Right cardiac atrium (tissue), 5 donors: ENCODE data around the gene NEK8. TPM values are rescaled to one million over a fixed set of nuclear protein-coding genes. Genes with fewer than 3 reads are reported as not detected.
A peak's percentile ranks its signal among the peaks of the same experiment; 100 is the strongest.

Experiments used
- ATAC-seq, 2 donors: fragments of 200-7000 bp; cut with Tn5 transposase; one replicate each; pipeline versions ENCODE4 v1.8.0 to v1.9.1; 2020; ENCODE audit warnings: moderate library complexity in 2 of 2, mild to moderate bottlenecking in 1 of 2
- DNase-seq, 3 donors: peaks; one replicate each; pipeline ENCODE4 v3.0.0-alpha.2; 2020
- H3K27ac ChIP-seq: one replicate; pipeline ENCODE4 v1.5.1; 2013; ENCODE audit warnings: mild to moderate bottlenecking, low read length, control low read depth, moderate library complexity
- H3K27me3 ChIP-seq: one replicate; pipeline ENCODE4 v1.6.1; 2013; ENCODE audit not compliant: control insufficient read depth, insufficient read depth
- H3K4me1 ChIP-seq: one replicate; pipeline ENCODE4 v1.6.1; 2013; ENCODE audit warnings: low read length; ENCODE audit not compliant: control insufficient read depth, insufficient read depth
- H3K4me3 ChIP-seq: one replicate; pipeline ENCODE4 v1.5.1; 2013; ENCODE audit warnings: low read length, control low read depth
- H3K9me3 ChIP-seq: one replicate; pipeline ENCODE4 v1.6.1; 2013; ENCODE audit warnings: low read length; ENCODE audit not compliant: control insufficient read depth
- WGBS: extraction: QIAGEN DNeasy Blood & Tissue Kit; methylation state at CpG from one replicate; pipeline ENCODE4 v1.1.7; 2013; 5-methylcytosine and 5-hydroxymethylcytosine counted together
- intact Hi-C, 4 donors: fragments of 100-400 bp; cut with DNase I; formaldehyde crosslinking; loops; one replicate each; pipeline versions ENCODE4 v1.11.0 to v1.14.0; 2022 to 2023
- polyA plus RNA-seq: library from polyadenylated mRNA; stranded (reverse); fragments of 200-250 nt; gene quantifications from one replicate; pipeline ENCODE4 v1.2.3, GENCODE V29; 2013
- total RNA-seq, 4 donors: library from RNA; stranded (reverse); fragmentation: NEBNext Ultra II Directional; extraction: Animal tissue kit (Norgen Biotek cat#: 25700); gene quantifications; one replicate each; pipeline ENCODE4 v1.2.1, GENCODE V29; 2021
- donor health status: healthy with polysubstance abuse.
- donor health status: DM: no; HTN: yes; CAD: no.
- donor health status: DM: no; HTN: no; CAD: no.
- donor health status: DM: no; HTN: yes; CAD: no; lungs with severe emphysema.
- donor health status: DM: yes; HTN: yes; CAD: no.

The NEK8 gene
- total and polyA plus RNA-seq, 5 donors: 0.81 to 1.6 (median 1.2) TPM

DNA sequence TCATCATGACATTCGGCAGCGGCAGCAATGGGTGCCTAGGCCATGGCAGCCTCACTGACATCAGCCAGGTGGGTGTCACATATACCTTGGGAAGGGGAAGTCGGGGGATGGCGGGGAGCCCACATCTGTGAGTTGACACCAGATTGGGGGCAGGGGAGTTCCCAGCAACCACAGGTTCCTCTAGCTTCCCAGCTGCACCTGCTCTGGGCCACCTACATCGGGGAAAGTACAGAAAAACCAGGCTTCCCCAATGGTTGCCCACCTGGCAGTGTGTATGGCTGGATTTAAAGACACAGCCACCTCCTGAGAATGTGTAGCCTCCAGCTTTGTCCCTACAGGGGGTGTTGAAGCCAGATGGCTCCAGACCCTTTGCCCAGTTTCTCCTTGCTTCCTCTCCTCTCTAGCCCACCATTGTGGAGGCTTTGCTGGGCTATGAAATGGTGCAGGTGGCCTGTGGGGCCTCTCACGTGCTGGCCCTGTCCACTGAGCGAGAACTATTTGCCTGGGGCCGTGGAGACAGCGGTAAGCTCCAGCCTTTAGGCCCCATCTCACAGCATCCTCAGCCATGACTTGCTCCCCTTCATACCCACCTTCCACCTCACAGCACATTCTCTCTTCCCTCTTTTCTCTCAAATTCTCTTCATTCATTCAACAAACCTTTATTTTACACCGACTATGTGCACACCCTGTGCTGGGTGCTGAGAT is 10.2 kb downstream of the NEK8 start:
- intact Hi-C loops: no loop called here
- H3K9me3 ChIP-seq: no peaks in the 10 kb centered on the region
- 89% methylated on average over 10 of the region's 10 CpGs for WGBS

DNA sequence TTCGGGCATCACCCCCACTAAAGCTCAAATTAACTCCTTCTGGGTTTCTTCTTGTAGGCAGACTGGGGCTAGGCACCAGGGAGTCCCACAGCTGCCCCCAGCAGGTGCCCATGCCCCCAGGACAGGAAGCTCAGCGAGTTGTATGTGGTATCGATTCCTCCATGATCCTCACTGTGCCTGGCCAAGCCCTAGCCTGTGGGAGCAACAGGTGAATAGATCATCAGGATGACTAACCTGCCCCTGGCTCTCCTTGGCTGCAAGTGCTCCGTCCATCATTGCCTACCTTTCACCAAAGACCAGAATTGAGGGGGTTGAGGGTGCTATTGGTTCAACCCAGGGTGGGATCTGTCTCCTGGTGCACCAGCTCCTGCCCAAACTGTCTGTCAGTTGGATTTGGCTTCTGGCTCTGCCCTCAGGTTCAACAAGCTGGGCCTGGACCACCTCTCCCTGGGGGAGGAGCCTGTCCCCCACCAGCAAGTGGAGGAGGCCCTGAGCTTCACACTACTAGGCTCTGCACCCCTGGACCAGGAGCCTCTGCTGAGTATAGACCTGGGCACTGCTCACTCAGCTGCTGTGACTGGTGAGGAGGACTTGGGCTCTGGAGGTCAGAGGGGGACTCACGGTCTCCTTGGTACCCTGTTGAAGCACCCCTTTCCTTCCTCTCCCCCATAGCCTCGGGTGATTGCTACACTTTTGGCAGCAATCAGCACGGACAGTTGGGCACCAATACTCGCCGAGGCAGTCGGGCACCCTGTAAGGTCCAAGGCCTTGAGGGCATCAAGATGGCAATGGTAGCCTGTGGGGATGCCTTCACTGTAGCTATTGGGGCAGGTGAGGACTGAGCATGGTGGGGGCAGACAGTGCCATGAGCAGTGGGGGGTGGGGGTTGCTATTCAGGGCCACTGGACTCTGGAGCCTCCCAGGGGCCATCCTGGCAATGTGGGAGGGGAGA is 12.1 kb downstream of the NEK8 start:
- ATAC-seq: no peak
- Histone ChIP-seq H3K4me3 (no peak overlapping the region), H3K9me3 (no peaks in the 10 kb centered on the region), H3K4me1 (peaks cover 2% of the 10 kb centered on the region), H3K27ac (no peak overlapping the region), H3K27me3 (no peaks in the 10 kb centered on the region)
- 83% methylated on average over 10 of the region's 10 CpGs for WGBS
- intact Hi-C loops: no loop called here
- DNase-seq: peak in 1 of 3 donors; percentile 33

More for the DNA sequence above, 10.2 kb downstream of the NEK8 start:
- Histone ChIP-seq H3K4me3 (no peak overlapping the region), H3K4me1 (no peaks in the 10 kb centered on the region), H3K27me3 (no peaks in the 10 kb centered on the region), H3K27ac (no peak overlapping the region)
- peak in 1 of 3 donors; percentile 38 for DNase-seq
- ATAC-seq: no peak

DNA sequence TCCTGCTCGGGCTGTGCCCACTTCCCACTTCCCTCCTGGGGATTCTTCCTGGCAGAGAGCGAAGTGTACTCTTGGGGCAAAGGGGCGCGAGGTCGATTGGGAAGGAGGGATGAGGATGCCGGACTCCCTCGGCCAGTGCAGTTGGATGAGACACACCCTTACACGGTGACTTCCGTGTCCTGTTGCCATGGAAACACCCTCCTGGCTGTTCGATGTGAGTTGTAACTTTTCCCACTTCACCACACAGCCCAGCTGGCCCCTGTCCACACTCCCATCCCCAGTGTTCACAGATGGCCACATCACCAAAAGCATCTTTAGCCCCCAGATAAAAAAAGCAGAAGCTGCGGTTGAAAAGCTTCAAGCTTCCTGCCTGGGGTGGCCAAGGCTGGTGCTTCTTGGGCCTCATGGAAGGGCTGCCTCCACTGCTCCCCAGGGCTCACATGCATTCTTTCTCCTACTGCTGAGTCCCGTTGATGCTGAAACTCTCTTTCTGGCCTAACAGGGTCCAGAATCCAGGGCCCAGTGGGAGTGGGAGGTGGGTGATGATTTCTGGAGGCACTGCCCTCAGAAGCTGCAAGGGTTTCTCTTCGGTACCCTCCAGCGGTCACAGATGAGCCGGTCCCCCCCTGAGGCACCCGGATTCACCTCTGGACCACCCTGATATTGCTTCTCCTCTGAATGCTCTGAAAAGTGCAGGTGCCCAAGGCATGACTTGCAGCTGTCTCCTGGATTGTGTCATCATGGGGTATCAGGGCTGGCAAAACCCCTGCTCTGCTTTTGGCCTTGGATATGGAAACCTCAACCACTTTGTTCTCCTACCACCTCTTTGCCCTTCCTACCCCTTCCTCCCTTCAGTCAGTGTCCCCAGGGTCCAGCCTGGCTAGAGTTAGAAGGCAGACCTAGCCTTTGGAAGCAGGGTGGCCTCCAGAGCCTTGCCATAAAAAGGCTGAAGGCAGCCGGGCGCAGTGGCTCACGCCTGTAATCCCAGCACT is 13.1 kb downstream of the NEK8 start:
- H3K9me3 ChIP-seq: no peaks in the 10 kb centered on the region
- ATAC-seq: no peak
- no peak overlapping the region for H3K4me3 ChIP-seq
- no peak overlapping the region for H3K27ac ChIP-seq
- intact Hi-C loops: no loop called here
- H3K27me3 ChIP-seq: no peaks in the 10 kb centered on the region
- WGBS: 71% methylated on average over 19 of the region's 19 CpGs
- DNase-seq: peak in 1 of 3 donors; percentile 34
- peaks cover 2% of the 10 kb centered on the region for H3K4me1 ChIP-seq

DNA sequence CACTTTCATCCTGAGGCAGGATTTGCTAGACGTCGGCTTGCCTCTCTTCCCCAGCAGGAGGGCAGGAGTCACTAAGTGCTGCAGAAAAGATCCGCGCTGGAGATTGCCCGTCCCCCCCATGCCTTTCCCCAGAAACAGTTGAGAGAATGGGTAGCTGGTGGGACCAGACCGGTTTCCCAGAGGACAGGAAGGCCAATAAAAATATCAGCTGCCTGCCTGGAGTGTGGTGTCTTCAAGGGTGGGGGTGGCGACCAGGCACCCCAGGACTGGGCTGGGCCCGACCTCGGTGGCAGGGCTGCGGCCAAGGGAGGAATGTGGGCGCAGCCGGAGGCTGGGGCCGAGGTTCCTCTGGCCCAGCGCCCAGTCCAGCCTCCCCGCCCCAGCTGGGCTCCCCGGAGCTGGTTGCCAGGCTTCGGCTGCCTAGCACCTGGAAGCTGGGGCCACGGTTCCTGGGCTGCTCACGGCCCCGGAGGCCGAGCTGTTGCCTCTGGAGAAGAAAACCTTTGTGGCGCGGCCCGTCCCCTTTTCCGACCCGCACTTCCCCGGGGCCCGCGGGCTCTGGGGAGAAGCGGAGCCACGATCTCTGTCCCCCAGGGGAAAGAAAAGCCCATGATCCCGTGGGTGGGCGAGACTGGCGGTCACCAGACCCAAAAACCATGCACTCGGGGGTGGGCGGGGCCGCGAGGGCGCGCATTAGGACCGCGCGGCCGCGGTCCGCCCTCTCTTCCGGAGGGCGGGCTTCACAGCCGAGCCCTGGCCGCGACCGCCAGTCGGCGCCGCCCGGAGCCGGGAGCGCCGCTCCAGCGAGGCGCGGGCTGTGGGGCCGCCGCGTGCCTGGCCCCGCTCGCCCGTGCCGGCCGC is 14.9 kb downstream of the NEK8 start, which contains the start of gene TRAF4:
TSS of gene TRAF4 (plus strand) at position 769 of the 861 bp plus-strand sequence. CDS start 102 bp downstream, outside the sequence.
- peak within 1 kb of the TSS; percentile 76 for H3K27ac ChIP-seq
- WGBS: under 1% methylated on average over 70 of the region's 70 CpGs
- peaks cover 3% of the 10 kb centered on the region for H3K4me1 ChIP-seq
- intact Hi-C loops: no loop called here
- peak; percentile 84 to 94 (median 91) for DNase-seq
- H3K27me3 ChIP-seq: no peaks in the 10 kb centered on the region
- H3K9me3 ChIP-seq: no peaks in the 10 kb centered on the region
- H3K4me3 ChIP-seq: peak within 1 kb of the TSS; percentile 78
- peak; percentile 84 to 89 for ATAC-seq

DNA sequence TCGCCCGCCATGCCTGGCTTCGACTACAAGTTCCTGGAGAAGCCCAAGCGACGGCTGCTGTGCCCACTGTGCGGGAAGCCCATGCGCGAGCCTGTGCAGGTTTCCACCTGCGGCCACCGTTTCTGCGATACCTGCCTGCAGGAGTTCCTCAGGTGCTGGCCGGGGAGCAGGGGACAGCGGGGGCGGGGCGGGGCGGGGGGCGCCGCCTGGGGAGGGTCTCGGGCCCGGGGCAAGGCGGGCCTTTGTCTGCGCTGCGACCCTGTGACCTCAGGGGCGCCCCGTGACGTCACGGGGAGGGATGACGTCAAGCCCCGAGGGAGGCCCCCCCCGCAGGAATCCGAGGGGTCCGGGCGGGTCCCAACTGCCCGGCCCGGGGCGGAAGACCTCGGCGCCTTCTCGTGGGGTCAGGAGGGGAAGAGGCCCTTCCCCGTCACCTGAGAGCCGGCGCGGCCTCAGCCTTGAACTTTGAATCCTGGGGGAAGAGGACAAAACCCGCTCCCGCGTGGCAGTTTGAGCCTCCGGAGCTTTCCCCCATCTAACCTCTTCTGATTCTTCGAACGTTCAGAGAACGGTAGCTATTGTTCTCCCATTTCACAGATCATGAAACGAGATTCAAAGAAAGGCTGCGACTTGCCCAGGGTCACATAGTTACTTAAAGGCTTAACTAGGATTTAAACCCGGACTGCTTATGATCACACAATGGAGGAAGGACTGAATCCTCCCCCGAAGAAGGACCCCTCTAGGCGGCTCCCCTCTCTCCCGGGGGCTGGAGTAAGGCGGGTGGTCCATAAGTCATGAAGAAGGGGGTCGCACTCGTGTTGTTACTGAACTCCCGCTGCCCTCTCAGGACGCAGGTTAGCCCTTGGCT is 15.8 kb downstream of the NEK8 start:
- peak; percentile 10 to 34 for ATAC-seq
- peak overlapping the region; percentile 78 for H3K4me3 ChIP-seq
- DNase-seq: peak; percentile 65 to 85 (median 77)
- H3K27ac ChIP-seq: peak overlapping the region; percentile 76
- 2% methylated on average over 61 of the region's 61 CpGs for WGBS
- peaks cover 3% of the 10 kb centered on the region for H3K4me1 ChIP-seq
- no peaks in the 10 kb centered on the region for H3K9me3 ChIP-seq
- H3K27me3 ChIP-seq: no peaks in the 10 kb centered on the region
- intact Hi-C loops: no loop called here

DNA sequence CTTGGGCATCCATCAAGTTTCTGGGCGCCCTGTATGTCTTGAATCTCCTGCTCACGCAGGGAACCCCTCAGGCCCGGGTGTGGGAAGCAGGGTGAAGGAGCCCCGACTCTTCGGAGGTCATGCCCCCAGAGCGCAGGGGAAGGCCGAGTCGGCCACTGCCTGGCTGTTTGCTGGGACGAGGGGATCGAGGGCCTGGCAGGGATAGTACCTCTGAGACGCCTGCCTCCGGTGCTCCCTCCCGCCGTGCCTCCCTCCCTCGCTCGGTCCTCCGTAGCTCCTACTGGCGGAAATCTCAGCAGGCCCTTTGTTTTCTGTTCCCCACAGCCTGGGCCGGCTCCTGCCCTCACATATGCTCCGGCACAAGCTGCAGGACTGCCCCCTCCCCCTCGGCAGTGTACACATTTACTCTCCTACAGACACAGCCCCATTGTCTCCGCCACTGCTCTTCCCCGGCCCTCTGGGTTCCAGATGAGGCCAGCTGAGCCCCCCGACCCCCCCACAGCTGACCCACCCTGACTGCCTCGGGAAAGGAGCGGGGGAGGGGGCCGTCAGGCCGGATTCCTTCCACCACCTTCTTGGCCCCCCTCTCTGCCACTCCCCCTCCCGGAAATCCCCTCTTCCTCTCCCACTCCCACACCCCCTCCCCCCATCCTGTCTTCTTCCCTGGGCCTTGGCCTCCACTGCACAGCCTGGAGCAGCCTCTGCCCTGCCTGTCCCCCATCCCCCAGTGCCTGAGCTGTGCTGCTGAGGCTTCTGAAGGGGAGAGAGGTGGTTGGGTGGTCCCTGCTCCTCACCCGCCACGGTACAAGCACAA is 16.6 kb downstream of the NEK8 start:
- 5% methylated on average over 31 of the region's 31 CpGs for WGBS
- no peaks in the 10 kb centered on the region for H3K9me3 ChIP-seq
- peak overlapping the region; percentile 43 for H3K27ac ChIP-seq
- H3K4me3 ChIP-seq: peak overlapping the region; percentile 78
- H3K27me3 ChIP-seq: no peaks in the 10 kb centered on the region
- peak; percentile 60 to 79 (median 75) for DNase-seq
- ATAC-seq: peak; percentile 8 to 25
- intact Hi-C loops: no loop called here
- H3K4me1 ChIP-seq: peaks cover 3% of the 10 kb centered on the region

DNA sequence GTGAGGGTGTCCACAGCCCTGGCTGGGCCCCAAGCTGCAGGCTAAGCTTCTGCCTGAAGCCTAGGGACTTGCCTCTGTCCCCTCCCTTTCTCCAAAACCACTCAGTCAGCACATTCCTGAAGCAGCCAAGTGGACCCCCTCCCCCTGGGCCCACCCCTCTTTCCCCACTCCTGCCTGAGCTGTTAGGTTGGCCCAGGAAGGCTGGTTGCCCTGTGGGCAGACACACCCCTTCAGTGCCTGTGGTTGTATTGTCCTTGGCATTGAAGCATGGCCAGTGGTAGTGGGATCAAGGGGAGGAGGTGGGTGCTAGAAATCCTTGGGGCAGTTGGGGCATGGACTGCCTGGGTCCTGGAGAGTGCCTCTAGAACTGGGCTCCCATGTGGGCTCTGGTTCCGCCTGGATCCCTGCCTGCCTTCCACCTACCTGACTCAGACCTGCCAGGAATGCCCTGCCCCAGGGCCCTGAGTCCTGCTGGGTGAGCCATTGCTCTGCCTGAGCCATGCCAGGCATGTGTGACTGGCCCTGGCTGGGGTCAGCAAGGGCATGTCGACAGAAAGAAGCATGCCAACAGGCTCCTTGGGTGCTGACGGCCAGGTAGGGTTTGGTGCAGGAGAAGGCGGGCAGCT is 17.3 kb downstream of the NEK8 start:
- WGBS: 72% methylated on average over 4 of the region's 4 CpGs
- Histone ChIP-seq H3K4me1 (peaks cover 3% of the 10 kb centered on the region), H3K27ac (no peak overlapping the region), H3K9me3 (no peaks in the 10 kb centered on the region), H3K4me3 (no peak overlapping the region), H3K27me3 (no peaks in the 10 kb centered on the region)
- DNase-seq: peak in 2 of 3 donors; percentile 26 to 52
- intact Hi-C loops: no loop called here
- no peak for ATAC-seq

DNA sequence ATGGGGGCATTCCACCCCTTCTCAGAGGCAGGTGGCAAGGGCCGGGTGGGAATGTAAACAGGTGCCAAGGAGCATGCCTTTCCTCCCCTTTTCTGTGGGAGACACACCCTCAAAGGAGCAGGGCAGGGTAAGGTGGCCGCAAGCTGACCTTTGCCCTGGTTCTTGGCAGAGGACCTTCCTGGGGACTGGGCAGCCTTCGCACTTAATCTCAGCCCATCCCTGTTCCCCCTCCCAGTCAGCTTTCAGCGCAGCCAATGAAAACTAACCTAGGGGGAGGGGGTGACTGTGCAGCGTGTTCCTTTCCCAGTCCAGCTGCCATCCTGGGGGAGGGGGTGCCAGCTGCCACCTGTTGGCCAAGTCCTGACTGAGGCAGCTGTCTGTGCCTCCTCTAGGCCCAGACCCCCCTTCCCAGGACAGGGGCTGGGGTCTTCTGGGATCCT is 18.0 kb downstream of the NEK8 start:
- intact Hi-C loops: no loop called here
- Histone ChIP-seq H3K27ac (no peak overlapping the region), H3K4me1 (peaks cover 3% of the 10 kb centered on the region), H3K27me3 (no peaks in the 10 kb centered on the region), H3K9me3 (no peaks in the 10 kb centered on the region), H3K4me3 (no peak overlapping the region)
- ATAC-seq (no peak), DNase-seq (peak in 2 of 3 donors; percentile 37 to 70)
- WGBS: 48% methylated on average over 5 of the region's 5 CpGs
